Stimulated activated CD8-positive, alpha-beta memory T cell treated with anti-CD3 and anti-CD28 coated beads, Interleukin-15, amount 100 ng/mL, for 4 hours (primary cell): ENCODE data around the gene RPH3AL.
"Not testable (repeated sequence)": the region's sequence is repeated elsewhere in the genome, so short reads cannot be mapped to it uniquely, and the experiment has no call there.

Source experiments
- DNase-seq, 2 donors: peaks; one replicate each; pipeline ENCODE4 v3.0.0-alpha.2; 2020; ENCODE audit warnings: low read depth in 2 of 2

Gene RPH3AL

GRCh38 chr17:320139-320538, 32.5 kb downstream of the RPH3AL start:
- no peak for DNase-seq

GRCh38 chr17:319266-319665, 33.3 kb downstream of the RPH3AL start:
- no peak for DNase-seq

- not testable (repeated sequence) for DNase-seq
Observed at GRCh38 chr17:317070-317469, 35.5 kb downstream of the RPH3AL start.

- not testable (repeated sequence) for DNase-seq
Observed at GRCh38 chr17:315399-315798, 37.2 kb downstream of the RPH3AL start.

GRCh38 chr17:314614-314944, 38.0 kb downstream of the RPH3AL start:
- not testable (repeated sequence) for DNase-seq

- DNase-seq, result no peak
Observed at GRCh38 chr17:313911-314613, 38.5 kb downstream of the RPH3AL start.

GRCh38 chr17:313231-313630, 39.4 kb downstream of the RPH3AL start:
- DNase-seq, result no peak

GRCh38 chr17:312476-313148, 40.0 kb downstream of the RPH3AL start:
- no peak for DNase-seq

GRCh38 chr17:311119-311782, 41.4 kb downstream of the RPH3AL start:
- no peak for DNase-seq

GRCh38 chr17:310111-311010, 42.2 kb downstream of the RPH3AL start:
- no peak for DNase-seq

- no peak for DNase-seq
Observed at GRCh38 chr17:309361-309888, 43.2 kb downstream of the RPH3AL start.

GRCh38 chr17:307741-308507, 44.7 kb downstream of the RPH3AL start:
- no peak for DNase-seq

GRCh38 chr17:307295-307691, 45.3 kb downstream of the RPH3AL start:
- no peak for DNase-seq

- DNase-seq, result no peak
Observed at GRCh38 chr17:306536-307294, 45.9 kb downstream of the RPH3AL start.

GRCh38 chr17:306116-306515, 46.5 kb downstream of the RPH3AL start:
- DNase-seq, result no peak

- no peak for DNase-seq
Observed at GRCh38 chr17:305090-305976, 47.3 kb downstream of the RPH3AL start.

GRCh38 chr17:304461-304860, 48.1 kb downstream of the RPH3AL start:
- DNase-seq, result no peak

GRCh38 chr17:303168-303567, 49.4 kb downstream of the RPH3AL start:
- no peak for DNase-seq

GRCh38 chr17:302300-302698, 50.3 kb downstream of the RPH3AL start:
- no peak for DNase-seq
